ENCODE data around the gene BTNL2. TPM values are rescaled to one million over a fixed set of nuclear protein-coding genes. Genes with fewer than 3 reads are reported as not detected.
"Not testable (repeated sequence)": the region's sequence is repeated elsewhere in the genome, so short reads cannot be mapped to it uniquely, and the experiment has no call there.

BTNL2 gene
- polyA plus RNA-seq, 3 donors, result 0.16 to 1.3 (median 0.37) TPM

- DNase-seq (ENCODE audit: low read depth in 3 of 3, low spot score in 2 of 3), result no peak
Observed at GRCh38 chr6:32371803-32372202, 35.2 kb downstream of the BTNL2 start, which contains the start of gene TSBP1. TSS of gene TSBP1 (minus strand) at chr6:32371903. CDS start at chr6:32371706, 197 bp downstream.

DNA sequence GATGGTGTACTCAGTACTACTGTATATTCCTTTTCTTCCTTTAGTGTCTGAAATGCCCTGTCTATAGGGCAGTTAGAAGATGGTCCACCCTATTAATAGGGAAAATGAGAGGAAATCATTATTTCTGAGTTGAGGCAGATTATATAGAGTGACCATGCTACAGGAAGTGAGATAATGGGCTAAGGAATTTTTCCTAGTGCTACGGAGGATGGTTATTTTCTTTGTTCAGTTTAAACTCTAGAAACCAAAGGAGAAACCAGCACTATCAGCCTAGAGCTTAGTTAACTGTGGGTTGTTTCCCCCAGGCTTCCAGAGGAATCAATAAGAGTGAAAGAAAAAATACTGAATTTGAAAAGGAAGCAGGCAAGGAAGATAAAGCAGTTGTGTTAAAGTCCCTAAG is 35.8 kb downstream of the BTNL2 start:
- DNase-seq (ENCODE audit: low read depth in 3 of 3, low spot score in 2 of 3), result no peak

DNA sequence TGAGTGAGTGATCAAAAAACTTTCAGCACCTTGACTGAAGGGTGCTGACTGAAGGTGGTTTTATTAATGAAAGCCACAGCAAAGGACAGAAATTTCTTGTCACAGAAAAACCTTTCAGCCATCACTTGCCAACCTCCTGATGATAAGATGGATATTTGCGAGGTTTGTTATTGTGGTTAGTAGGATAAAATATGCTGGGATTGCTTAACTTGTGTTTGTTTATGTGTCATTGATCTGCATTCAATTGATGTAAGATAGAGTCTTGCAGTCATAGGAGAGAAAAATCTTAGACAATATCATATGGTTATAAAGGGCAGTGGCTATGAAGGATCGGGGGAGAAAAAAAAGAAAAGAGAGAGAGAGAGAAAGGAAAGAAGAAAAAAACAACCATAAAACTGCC is 36.5 kb downstream of the BTNL2 start:
- no peak for DNase-seq (ENCODE audit: low read depth in 3 of 3, low spot score in 2 of 3)

- no peak for DNase-seq (ENCODE audit: low read depth in 3 of 3, low spot score in 2 of 3)
Observed at GRCh38 chr6:32369660-32370059, 37.3 kb downstream of the BTNL2 start.

GRCh38 chr6:32367644-32368043 is 39.3 kb downstream of the BTNL2 start:
- DNase-seq (ENCODE audit: low read depth in 3 of 3, low spot score in 2 of 3), result no peak

GRCh38 chr6:32359225-32359624 is 47.8 kb downstream of the BTNL2 start:
- not testable (repeated sequence) for DNase-seq (ENCODE audit: low read depth in 3 of 3, low spot score in 2 of 3)

DNA sequence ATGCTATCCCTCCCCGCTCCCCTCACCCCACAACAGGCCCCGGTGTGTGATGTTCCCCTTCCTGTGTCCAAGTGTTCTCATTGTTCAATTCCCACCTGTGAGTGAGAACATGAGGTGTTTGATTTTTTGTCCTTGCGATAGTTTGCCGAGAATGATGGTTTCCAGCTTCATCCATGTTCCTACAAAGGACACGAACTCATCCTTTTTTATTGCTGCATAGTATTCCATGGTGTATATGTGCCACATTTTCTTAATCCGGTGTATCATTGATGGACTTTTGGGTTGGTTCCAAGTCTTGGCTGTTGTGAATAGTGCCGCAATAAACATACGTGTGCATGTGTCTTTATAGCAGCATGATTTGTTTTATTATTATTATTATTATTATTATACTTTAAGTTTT is 48.4 kb downstream of the BTNL2 start:
- not testable (repeated sequence) for DNase-seq (ENCODE audit: low read depth in 3 of 3, low spot score in 2 of 3)

- DNase-seq (ENCODE audit: low read depth in 3 of 3, low spot score in 2 of 3), result no peak
Observed at GRCh38 chr6:32355018-32355417, 52.0 kb downstream of the BTNL2 start.

- DNase-seq (ENCODE audit: low read depth in 3 of 3, low spot score in 2 of 3), result no peak
Observed at GRCh38 chr6:32353348-32353747, 53.6 kb downstream of the BTNL2 start.

Other genes with a start within 250 kb of the BTNL2 start
- 10 to 100 TPM; 13.7 to 16.5 (median 16.3) TPM for gene EGFL8, start 242.6 kb downstream of the BTNL2 start, polyA plus RNA-seq (ENCODE audit: insufficient read length in 3 of 3)
- gene AGPAT1, start 231.1 kb downstream of the BTNL2 start, polyA plus RNA-seq (ENCODE audit: insufficient read length in 3 of 3), result 100 to 1,000 TPM in 1 of 3 donors, 10 to 100 TPM in 2; 93.5 to 106 (median 99.4) TPM
- gene RNF5, start 228.8 kb downstream of the BTNL2 start, polyA plus RNA-seq (ENCODE audit: insufficient read length in 3 of 3), result 100 to 1,000 TPM in 1 of 3 donors, 10 to 100 TPM in 2; 93.0 to 113 (median 98.6) TPM
- gene AGER, start 222.9 kb downstream of the BTNL2 start, polyA plus RNA-seq (ENCODE audit: insufficient read length in 3 of 3), result 10 to 100 TPM in 2 of 3 donors, 1 to 10 TPM in 1; 8.6 to 15.8 (median 10.8) TPM
- 100 to 1,000 TPM; 150 to 165 (median 155) TPM for gene PBX2, start 217.0 kb downstream of the BTNL2 start, polyA plus RNA-seq (ENCODE audit: insufficient read length in 3 of 3)
- gene GPSM3, start 214.5 kb downstream of the BTNL2 start, polyA plus RNA-seq (ENCODE audit: insufficient read length in 3 of 3), result 1 to 10 TPM; 7.7 to 9.9 (median 8.4) TPM
- 10 to 100 TPM; 13.2 to 16.5 (median 14.1) TPM for gene NOTCH4, start 183.1 kb downstream of the BTNL2 start, polyA plus RNA-seq (ENCODE audit: insufficient read length in 3 of 3)
- gene TSBP1, start 35.3 kb downstream of the BTNL2 start, polyA plus RNA-seq (ENCODE audit: insufficient read length in 3 of 3), result not detected
- 100 to 1,000 TPM in 2 of 3 donors, 10 to 100 TPM in 1; 91.8 to 110 (median 108) TPM for gene HLA-DRA, start 32.7 kb upstream of the BTNL2 start, polyA plus RNA-seq (ENCODE audit: insufficient read length in 3 of 3)
- gene HLA-DRB5, start 123.1 kb upstream of the BTNL2 start, polyA plus RNA-seq (ENCODE audit: insufficient read length in 3 of 3), result 10 to 100 TPM; 11.1 to 54.5 (median 15.3) TPM
- gene HLA-DRB1, start 182.7 kb upstream of the BTNL2 start, polyA plus RNA-seq (ENCODE audit: insufficient read length in 3 of 3), result 10 to 100 TPM; 45.9 to 71.5 (median 49.3) TPM
- gene HLA-DQA1, start 230.2 kb upstream of the BTNL2 start, polyA plus RNA-seq (ENCODE audit: insufficient read length in 3 of 3), result 1 to 10 TPM; 3.3 to 7.4 (median 4.5) TPM